Thoracic aorta (tissue), 2 donors: ENCODE measurements around the gene KIF14. TPM values are rescaled to one million over a fixed set of nuclear protein-coding genes. Genes with fewer than 3 reads are reported as not detected.

Experiments
- ATAC-seq: fragments of 150-250 bp; one replicate; pipeline ENCODE4 v1.8.0; 2017; ENCODE audit warnings: low read depth; ENCODE audit not compliant: insufficient number of reproducible peaks, low FRiP score
- DNase-seq: peaks from one replicate; pipeline ENCODE4 v3.0.0-alpha.2; 2020; ENCODE audit warnings: low spot score
- H3K27ac ChIP-seq, 2 donors: fragments of 200-600 bp; sonication (generic); 1 replicate in 1 of 2; 2 replicates in 1 of 2; pipeline ENCODE4 v1.5.1; 2016; ENCODE audit warnings: mild to moderate bottlenecking in 2 of 2, moderate library complexity in 2 of 2
- H3K27me3 ChIP-seq: fragments of 200-600 bp; sonication (generic); replicated peaks from 2 replicates; pipeline ENCODE4 v1.6.0; 2016; ENCODE audit warnings: mild to moderate bottlenecking; ENCODE audit not compliant: insufficient read depth
- H3K36me3 ChIP-seq: fragments of 200-600 bp; sonication (generic); one replicate; pipeline ENCODE4 v1.5.1; 2016
- H3K4me1 ChIP-seq, 2 donors: fragments of 200-600 bp; sonication (generic); 1 replicate in 1 of 2; 2 replicates in 1 of 2; pipeline versions ENCODE4 v1.5.1 to v1.6.0; 2016; ENCODE audit warnings: low read depth in 2 of 2, mild to moderate bottlenecking in 1 of 2; ENCODE audit not compliant: control insufficient read depth in 1 of 2
- H3K4me3 ChIP-seq: fragments of 200-600 bp; sonication (generic); 2 replicates; pipeline ENCODE4 v1.5.1; 2016; ENCODE audit warnings: mild to moderate bottlenecking
- H3K9me3 ChIP-seq: fragments of 200-600 bp; sonication (generic); 2 replicates; pipeline ENCODE4 v1.5.1; 2016
- CTCF ChIP-seq: fragments of 200-600 bp; sonication (generic); IDR thresholded peaks from one replicate; pipeline ENCODE4 v1.5.1; 2019; ENCODE audit warnings: antibody characterized with exemption
- total RNA-seq, 2 donors: library from RNA; depleted of rRNA; stranded (reverse); fragments of >200 nt; gene quantifications; one replicate each; pipeline versions ENCODE4 v1.1.0 to v1.2.3, GENCODE V29; 2016

KIF14 gene
- total RNA-seq, 2 donors from 2014 or later = under 0.01 to 1.3 TPM

DNA sequence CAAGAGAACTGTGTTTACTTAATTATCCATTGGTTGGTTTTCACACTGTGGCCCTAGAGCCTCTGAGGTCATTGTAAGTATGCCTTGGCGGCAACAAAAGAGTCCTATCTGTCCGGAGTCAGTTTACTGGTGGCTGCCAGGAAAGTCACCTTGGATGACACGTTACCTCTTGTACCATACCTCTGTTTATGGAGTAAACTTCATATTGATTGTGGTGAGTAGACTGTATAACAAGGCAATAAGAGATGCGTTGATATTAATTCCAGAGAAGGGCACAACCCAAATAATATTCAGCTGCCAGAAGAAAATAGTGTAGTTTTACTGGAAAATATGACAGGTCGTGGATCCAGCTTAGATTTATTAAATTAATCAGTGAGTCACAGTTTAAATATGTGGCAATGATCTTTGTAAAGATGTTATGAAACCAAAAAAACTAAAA, 20.4 kb upstream of the KIF14 start:
- DNase-seq = no peak
- H3K4me3 ChIP-seq = no peak overlapping the region
- no peak for ATAC-seq
- TF ChIP-seq CTCF = no peak
- H3K27ac ChIP-seq = no peak overlapping the region
- H3K9me3 ChIP-seq = no peaks in the 10 kb centered on the region
- H3K36me3 ChIP-seq = peaks cover 2% of the 10 kb centered on the region
- H3K27me3 ChIP-seq = no peaks in the 10 kb centered on the region
- peaks cover 0 to 15% of the 10 kb centered on the region in 2 donors for H3K4me1 ChIP-seq

DNA sequence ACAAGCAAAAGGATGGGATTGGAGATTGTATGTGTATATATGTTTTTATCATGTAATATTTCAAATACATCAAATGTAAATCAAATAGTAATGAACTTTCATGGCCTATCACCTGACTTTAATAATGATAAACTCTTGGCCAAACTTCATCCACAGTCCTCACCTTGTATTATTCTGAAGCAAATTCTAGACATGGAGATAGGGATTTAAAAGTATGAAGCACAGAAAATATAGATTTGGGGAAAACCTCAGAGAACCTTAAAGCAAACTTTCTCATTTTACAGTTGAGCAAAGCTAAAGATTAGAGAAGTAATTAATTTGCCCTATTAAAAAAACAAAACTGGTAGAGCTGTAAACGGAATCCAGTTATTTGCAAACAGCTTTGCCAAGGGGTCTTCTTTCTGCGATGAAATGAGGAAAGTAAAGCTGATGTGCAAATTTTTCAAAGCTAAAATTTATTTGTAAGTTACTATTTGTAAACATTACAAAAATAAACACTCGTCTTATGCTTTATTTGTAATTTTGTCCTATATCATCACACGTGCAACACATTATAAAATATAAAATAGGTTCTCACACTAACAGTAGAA, 19.9 kb upstream of the KIF14 start:
- Histone ChIP-seq H3K27ac (peak overlapping the region in 1 of 2 donors; percentile 7), H3K27me3 (no peaks in the 10 kb centered on the region), H3K36me3 (no peaks in the 10 kb centered on the region), H3K9me3 (no peaks in the 10 kb centered on the region), H3K4me1 (peaks cover 0 to 15% of the 10 kb centered on the region in 2 donors), H3K4me3 (no peak overlapping the region)
- ATAC-seq (no peak), DNase-seq (no peak)
- no peak for TF ChIP-seq CTCF

DNA sequence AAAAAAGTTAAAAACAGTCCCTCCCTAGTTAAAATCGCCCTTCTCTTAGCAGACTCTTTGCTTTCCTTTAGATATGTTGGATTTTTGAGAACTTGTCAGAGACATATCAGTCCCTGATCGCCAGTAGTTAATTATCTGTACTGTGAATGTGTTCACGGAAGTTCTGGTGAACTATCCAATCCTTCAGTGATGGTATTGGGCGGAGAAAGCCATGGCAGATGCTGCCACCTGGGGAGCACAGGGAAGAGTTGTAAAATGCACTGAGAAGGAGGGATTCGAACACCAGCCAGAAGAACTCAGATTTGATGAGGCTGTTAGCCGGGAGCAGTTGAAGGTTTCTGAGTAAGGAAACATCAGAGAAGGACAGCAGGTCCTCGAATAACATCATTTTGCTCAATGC, 17.5 kb upstream of the KIF14 start:
- H3K9me3 ChIP-seq = no peaks in the 10 kb centered on the region
- H3K36me3 ChIP-seq = no peaks in the 10 kb centered on the region
- ATAC-seq (no peak), DNase-seq (no peak)
- peaks cover 0 to 15% of the 10 kb centered on the region in 2 donors for H3K4me1 ChIP-seq
- TF ChIP-seq CTCF = no peak
- H3K27ac ChIP-seq = no peak overlapping the region
- no peak overlapping the region for H3K4me3 ChIP-seq
- no peaks in the 10 kb centered on the region for H3K27me3 ChIP-seq

GRCh38 chr1:200636681-200637080, 16.1 kb upstream of the KIF14 start:
- Histone ChIP-seq H3K36me3 (no peaks in the 10 kb centered on the region), H3K4me3 (no peak overlapping the region), H3K4me1 (peaks cover 0 to 15% of the 10 kb centered on the region in 2 donors), H3K9me3 (no peaks in the 10 kb centered on the region), H3K27ac (no peak overlapping the region), H3K27me3 (no peaks in the 10 kb centered on the region)
- TF ChIP-seq CTCF = no peak
- ATAC-seq (no peak), DNase-seq (no peak)

DNA sequence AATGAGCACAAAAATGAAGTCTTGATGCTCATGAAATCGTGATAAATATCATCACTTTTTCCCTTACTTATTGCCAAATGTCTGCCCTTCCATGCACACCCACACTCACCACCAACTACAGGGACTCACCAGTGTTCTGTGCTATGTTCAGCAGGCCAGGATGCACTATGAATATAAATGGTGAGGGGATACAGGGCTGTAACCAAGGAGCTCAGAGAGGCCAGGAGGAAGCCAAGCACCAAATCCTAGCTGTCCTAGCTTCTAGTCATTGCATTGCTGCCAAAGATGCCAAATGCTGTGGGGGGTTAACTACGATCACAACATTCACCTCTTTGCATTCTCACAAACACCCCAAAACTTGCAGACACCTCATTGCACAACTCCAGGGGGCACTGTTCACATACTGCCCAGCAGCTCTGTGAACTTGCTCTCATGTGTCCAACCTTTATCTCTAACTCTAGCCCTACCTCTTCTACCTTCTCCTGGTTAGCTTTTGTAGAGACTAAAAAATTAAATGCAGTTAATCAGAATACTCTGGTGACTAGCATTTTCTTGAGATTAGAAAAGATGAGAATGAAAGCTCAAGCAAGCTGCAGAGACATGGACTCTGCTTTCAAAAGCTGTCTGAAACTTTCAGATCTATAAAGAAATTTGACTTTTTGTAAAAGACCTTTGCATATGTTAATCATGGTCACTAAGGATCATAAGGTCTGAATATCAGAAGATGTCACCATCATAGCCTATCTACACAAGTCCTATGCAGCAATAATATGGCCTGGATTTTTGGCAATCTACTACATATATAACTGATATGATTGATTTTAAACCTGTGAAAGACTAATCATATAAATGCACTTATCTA, 13.9 kb upstream of the KIF14 start:
- H3K27me3 ChIP-seq = no peaks in the 10 kb centered on the region
- H3K4me3 ChIP-seq = no peak overlapping the region
- no peaks in the 10 kb centered on the region for H3K4me1 ChIP-seq
- no peak for TF ChIP-seq CTCF
- DNase-seq (no peak), ATAC-seq (no peak)
- no peaks in the 10 kb centered on the region for H3K9me3 ChIP-seq
- H3K36me3 ChIP-seq = no peaks in the 10 kb centered on the region
- no peak overlapping the region for H3K27ac ChIP-seq
